ENCODE data around the gene POLN.

POLN gene

GRCh38 chr4:2083116-2083825 lies 158.7 kb downstream of the POLN start:
- DNase-seq (ENCODE audit: low read depth in 3 of 3), result no peak

DNA sequence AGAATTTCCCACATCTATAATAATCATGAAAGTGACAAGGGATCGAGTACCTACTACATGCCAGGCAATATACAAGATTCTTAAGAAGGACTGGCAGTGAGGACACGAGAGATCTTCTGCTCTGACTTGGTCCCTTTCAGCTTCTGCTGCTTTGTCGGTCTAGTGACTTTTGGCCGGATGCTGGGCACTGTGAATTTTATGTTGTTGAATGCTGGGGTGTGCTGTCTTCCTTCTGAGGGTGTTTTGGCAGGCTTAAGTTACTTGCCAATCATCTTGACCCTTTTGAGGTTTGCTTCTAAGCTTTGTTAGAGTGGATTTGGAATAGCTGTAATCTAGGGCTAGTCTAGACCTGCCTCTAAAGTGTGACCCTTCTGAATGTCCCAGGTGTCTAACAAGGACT lies 159.3 kb downstream of the POLN start:
- DNase-seq (ENCODE audit: low read depth in 3 of 3), result no peak

- DNase-seq (ENCODE audit: low read depth in 3 of 3), result no peak
These were observed 159.8 kb downstream of the POLN start for GRCh38 chr4:2082118-2082517.

DNA sequence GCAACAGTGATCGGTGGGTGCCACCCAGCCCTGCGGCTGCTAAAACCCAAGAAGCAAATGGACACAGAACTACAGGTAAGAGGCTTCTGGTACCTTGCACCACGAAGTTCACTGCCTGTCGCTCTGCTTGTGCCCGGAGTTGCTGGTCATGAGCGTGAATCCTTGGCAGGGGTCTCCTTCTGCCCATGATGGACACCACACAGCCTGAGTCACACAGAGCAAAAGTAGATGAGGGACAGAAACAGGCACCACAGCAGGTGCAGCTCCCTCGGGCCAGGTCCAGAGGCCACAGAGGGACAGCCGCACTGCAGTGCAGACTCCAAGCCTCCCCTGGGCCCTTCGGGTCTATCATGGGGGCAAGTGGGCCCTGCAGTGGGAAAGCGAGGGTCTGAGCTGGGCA lies 160.4 kb downstream of the POLN start:
- DNase-seq (ENCODE audit: low read depth in 3 of 3), result no peak

DNA sequence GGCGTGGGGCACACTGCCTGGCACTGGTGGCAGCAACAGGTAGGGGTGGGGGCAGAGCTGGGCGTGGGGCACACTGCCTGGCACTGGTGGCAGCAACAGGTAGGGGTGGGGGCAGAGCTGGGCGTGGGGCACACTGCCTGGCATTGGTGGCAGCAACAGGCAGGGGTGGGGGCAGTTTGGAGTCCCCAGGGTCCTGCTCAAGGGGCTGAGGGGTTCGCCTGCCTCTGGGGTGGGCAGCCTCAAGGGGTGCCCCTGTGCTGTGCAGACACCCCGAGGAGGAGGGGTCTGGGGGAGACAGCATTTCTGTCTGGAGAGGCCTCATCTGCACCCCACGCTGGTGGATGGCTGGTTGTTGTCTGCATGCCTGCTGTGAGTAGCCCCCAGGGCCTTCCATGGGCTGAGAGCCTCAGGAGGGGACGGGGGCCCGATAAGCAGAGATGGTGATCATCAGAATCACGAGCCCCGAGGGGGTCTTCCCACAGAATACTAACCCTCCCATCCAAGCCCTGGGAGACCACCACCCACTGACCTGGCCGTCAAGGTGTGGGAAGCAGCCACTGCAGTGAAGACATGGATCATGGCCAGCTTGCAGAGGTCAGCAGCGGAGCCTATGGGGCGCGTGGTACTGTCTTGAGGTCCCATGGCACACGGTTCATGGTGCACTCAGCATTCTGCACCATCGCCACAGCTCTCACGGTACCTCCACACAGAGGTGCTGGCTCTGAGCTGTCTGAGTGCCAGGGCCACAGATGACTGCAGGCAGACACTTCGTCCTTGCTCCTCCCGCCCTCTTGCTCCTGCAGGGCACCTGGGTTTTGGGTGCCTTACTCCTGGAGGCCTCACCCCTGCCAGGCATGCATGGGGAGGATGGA lies 161.3 kb downstream of the POLN start:
- DNase-seq (ENCODE audit: low read depth in 3 of 3), result no peak

DNA sequence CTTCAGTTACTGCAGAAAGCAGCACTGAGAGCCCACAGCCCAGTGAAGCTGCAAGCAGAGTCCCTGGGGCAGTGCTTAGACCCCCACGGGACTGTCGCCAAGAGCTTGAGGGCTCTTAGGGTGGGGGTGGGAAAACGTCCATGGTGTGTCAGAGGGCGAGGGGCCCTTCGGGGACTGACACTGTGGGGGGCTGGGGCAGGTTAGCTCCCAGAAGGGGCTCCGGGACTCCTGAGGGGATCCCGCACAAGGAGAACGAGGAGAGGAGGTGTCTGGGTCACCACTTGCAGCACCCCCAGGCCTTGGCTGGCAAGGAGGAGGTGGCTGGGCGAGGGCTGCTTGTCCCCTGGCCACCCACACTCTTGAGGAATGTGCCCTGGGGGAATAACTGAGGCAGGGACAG lies 162.0 kb downstream of the POLN start:
- DNase-seq (ENCODE audit: low read depth in 3 of 3), result no peak

DNA sequence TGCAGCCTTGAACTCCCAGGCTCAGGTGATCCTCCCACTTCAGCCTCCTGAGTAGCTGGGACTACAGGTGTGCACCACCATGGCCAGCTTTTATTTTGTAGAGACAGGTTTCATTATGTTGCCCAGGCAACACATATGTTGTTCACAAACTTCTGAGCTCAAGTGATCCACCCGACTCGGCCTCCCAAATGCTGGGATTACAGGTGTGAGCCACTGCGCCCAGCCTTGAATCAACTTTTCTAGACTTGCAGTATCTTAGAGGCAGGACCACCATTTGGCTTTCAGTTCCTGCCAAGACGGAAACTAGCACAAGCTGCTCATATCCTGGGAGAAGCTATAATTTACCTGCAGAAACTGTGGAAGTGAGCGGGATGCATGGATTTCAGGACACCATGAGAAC lies 162.9 kb downstream of the POLN start:
- DNase-seq (ENCODE audit: low read depth in 3 of 3), result no peak

DNA sequence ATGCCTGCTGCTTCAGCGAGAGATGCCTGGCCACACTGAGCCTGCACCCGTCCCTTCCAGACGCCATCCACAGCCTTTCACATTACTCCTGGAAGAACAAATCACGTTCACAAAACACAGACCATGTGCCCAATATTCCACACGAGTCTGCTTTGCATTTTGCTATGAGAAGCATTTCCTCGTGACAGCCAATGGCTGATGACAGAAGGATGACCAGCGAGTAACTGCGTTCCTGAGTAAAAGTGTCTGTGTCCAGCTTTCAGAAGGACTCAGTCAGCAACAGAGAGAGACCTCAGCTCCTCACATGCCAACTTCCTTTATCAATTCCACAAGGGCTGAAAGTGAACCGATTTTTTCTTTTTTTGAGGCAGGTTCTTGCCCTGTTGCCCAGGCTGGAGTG lies 163.3 kb downstream of the POLN start:
- DNase-seq (ENCODE audit: low read depth in 3 of 3), result no peak

DNA sequence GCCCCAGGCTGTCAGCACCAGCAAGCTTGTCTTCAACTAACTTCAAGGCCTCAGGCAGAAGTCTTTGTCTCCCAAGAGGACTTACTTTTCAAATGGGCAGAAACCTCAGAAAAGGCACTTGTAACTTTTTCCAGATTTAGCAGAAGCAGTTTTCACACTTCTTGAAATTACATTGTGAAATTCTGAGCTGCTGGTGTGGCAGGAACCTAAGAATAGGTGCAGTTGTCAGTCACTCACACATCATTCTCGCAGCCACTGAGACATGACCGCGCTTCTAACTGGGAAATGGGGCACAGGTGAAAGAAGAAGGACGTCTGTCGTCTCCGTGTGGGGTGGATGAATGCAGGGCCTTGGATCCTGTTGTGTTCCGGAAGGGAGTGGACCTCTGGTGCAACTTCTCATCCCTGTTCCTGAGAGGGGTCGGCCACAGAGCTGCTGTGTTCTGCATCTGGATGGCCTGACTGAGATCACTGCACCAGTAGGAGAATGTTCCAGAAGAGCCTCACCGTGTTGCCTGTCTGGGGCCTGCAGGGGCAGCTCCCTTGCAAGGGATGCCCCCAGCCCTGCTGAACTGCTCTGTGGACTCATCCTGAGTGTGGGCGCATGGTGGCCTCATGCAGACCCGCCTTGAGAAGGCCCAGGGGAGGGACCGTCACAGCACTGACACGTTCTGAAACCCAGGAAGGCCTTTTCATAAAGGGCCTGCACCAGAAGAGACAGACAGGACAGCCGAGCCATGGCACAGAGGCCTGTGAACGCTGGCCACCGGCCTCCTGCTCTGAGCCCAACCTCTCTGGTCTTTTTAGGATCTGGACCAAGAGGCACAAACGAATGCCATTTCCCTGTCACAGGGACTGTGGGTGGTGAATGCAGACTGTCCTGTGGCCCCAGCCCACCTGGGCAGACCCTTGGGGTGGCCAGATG lies 164.1 kb downstream of the POLN start:
- DNase-seq (ENCODE audit: low read depth in 3 of 3), result no peak

DNA sequence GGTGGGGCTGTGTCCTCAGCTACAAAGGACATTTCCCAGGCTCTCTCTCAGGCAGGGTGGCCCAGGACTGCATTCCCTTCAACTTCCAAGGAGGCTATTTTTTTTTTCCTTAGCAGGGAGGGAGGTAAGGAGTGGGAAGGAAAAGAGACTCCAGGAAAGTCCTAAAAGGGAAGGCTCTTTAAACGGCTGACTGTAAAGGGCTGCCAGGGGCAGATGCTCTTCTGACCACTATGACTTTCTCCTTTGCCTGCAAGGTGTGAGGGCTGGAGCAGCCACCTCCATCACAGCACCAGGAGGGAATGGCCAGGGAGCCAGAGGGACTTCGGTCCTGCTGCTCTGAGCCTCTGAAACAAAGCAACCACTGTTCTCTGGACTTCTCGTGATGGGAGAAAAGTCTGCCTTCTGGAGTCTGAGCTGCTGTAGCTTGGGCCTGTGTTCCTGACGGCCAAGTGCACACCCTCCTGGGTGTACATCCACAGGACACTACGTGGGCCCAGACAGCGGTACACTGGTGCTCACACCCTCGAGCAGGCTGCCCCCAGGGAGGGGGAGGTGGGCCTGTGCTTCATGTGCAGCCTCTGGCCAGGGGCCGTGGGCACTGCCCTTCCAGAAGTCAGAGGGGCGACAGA lies 164.9 kb downstream of the POLN start:
- no peak for DNase-seq (ENCODE audit: low read depth in 3 of 3)

- DNase-seq (ENCODE audit: low read depth in 3 of 3), result no peak
These were observed 165.7 kb downstream of the POLN start for GRCh38 chr4:2075987-2076907.

GRCh38 chr4:2075171-2075986 lies 166.5 kb downstream of the POLN start:
- DNase-seq (ENCODE audit: low read depth in 3 of 3), result no peak

DNA sequence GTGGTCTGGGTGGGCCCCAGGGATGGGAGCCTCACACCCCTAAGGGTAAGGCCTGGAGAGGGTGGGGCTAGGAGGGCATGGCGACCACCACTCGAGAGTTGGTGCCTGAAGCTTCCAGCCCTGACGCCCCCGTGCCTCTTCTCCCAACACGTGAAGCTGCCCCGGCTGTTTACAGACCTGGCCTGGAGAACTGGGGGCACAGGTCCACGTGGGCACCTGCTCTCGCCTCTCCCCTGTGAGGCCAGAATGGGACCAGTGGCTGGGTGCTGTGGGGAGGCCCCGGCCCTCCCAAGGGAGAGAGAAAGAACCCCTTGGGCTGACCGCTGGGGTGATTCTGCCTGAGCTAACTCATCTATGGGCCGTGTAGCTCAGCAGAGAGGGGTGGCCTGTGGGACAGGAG lies 167.3 kb downstream of the POLN start:
- DNase-seq (ENCODE audit: low read depth in 3 of 3), result no peak

DNA sequence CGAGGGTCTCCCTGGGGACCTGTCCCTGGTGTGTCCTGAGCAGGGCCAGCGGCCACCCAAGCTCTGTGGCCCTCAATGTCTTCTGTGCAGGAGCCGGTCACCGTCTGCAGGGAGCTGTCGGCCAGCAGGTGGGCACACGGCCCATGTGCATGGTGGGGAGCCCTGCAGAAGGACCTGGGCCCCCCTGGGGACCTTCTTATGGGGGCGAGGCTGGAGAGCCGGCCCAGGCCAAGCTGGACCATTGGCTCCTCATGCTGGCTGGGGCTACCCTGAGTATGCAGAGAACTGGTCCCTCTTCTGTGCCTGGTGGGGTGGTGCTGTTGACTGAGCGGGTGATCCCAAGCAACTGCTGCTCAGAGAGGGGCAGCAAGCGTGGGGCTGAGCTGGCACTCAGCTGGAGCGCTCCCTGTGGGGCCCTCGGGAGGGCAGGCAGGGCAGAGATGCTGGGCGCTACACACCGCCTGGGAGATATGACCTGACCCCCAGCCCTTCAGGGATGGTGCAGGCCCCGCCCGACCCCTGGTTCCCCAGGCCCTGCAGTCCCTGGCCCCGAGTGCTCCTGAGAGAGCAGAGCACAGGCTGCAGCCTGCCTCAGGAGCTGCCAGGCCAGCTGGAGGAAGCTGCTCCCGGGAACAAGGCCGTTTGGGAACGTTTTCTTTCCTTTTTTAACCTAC lies 168.0 kb downstream of the POLN start:
- no peak for DNase-seq (ENCODE audit: low read depth in 3 of 3)

DNA sequence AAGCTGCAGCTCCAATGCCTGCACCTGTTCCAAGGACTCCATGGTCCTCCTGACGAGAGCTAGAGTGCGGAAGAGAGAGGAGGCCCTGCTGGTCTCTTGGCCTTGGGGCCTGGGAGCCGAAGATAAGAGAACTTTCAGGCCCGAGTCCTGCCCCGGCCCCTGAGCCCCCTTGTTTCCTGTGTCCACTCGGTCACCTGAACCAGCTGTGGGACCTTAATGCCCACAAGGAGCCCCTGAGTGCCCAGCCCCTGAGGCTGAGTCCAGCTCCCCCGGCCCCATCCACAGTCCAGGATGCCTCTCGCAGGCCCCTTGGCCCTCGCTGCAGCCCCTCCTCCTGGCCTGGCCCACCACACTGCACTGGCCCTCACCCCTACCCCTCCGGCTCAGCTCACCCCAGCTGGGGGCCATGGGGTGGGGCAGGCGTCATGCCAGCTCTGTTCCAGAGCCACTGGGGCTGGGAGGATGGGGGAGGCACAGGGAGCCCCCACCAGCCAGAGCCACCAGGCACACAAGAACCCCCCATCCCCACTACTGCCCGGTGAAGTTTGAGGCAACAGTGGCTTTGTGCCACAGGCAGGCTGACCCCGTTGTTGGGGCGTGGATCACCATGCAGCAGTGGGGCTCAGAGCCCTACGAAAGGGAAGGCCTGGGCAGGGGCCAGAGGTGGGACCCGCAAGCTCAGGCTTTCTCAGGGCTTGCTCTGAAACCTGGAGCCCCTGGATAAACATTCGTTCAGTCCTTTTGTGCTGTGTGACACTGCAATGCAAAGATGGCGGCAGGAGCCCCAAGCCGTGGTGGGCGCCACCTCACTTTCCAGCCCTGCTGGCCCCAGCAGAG lies 168.7 kb downstream of the POLN start:
- DNase-seq (ENCODE audit: low read depth in 3 of 3), result no peak

DNA sequence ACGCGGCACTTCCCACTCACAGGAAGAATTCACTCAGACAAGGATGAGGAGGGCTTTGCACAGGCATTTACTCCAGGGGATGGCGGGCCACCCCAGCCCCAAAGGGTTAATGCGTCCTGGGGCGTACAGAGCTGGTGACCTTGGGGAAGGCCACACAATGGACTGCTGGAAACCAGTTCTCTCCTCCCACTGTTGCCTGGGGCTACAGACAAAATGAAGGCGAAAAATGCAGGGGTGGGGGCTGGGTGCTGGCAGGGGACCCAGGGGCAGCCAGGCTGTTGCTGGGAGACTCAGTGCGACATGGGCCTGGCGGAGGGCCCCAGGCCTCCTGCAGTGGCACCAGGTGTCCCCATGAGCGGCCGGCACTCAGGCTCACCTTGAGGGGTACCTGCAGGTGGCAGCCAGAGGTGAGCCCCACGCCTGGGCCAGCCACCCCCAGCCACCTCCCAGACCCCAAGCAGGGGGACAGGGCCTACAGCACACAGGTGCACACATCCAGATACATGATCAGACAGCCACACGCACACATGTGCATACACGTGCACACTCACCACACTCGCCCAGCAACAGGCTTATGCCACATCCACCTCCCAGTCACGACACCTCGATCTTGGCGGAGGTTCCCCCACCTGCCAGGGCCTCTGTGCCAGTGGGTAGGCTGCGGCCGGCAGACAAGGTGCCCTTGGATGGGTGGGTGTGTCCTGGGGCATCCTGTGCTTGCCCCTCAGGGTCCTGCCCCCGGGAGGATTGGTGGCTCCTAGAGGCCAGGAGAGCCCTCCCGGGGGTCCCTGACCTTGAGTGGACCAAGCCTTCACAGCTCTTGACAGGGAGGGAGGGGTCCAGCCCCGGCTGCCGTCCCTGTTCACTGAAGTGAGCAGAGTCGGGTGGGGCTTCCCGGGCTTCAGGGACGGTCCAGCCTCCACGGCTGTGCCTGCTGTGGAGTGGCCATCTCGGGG lies 169.7 kb downstream of the POLN start:
- DNase-seq (ENCODE audit: low read depth in 3 of 3), result no peak

GRCh38 chr4:2071252-2071911 lies 170.5 kb downstream of the POLN start:
- DNase-seq (ENCODE audit: low read depth in 3 of 3), result no peak
